ENCODE measurements around the gene TMEM238L.
"Not testable (repeated sequence)": the region's sequence is repeated elsewhere in the genome, so short reads cannot be mapped to it uniquely, and the experiment has no call there.

TMEM238L gene

GRCh38 chr17:10803830-10804475 is at the start of gene TMEM238L:
TSS of gene TMEM238L (minus strand) at chr17:10804099. CDS start at chr17:10803963, 136 bp downstream.
- no peak for DNase-seq (ENCODE audit: low read depth)

- not testable (repeated sequence) for DNase-seq (ENCODE audit: low read depth)
Measured at GRCh38 chr17:10846636-10847035, 42.7 kb upstream of the TMEM238L start.

- DNase-seq (ENCODE audit: low read depth), result no peak
Measured at GRCh38 chr17:10845388-10845751, 41.5 kb upstream of the TMEM238L start.

GRCh38 chr17:10844621-10845387 is 40.9 kb upstream of the TMEM238L start:
- DNase-seq (ENCODE audit: low read depth), result peak; percentile 46

GRCh38 chr17:10843811-10844210 is 39.9 kb upstream of the TMEM238L start:
- DNase-seq (ENCODE audit: low read depth), result no peak

GRCh38 chr17:10842658-10843057 is 38.8 kb upstream of the TMEM238L start:
- no peak for DNase-seq (ENCODE audit: low read depth)

- no peak for DNase-seq (ENCODE audit: low read depth)
Measured at GRCh38 chr17:10838682-10839081, 34.8 kb upstream of the TMEM238L start.

GRCh38 chr17:10837921-10838320 is 34.0 kb upstream of the TMEM238L start, which contains the start of gene PIRT:
TSS of gene PIRT (minus strand) at chr17:10838087. CDS start at chr17:10825645, 12,442 bp downstream.
- no peak for DNase-seq (ENCODE audit: low read depth)

GRCh38 chr17:10836966-10837590 is 33.2 kb upstream of the TMEM238L start:
- DNase-seq (ENCODE audit: low read depth), result no peak

GRCh38 chr17:10836145-10836544 is 32.2 kb upstream of the TMEM238L start:
- no peak for DNase-seq (ENCODE audit: low read depth)

GRCh38 chr17:10831696-10832095 is 27.8 kb upstream of the TMEM238L start:
- DNase-seq (ENCODE audit: low read depth), result no peak

GRCh38 chr17:10827898-10828552 is 24.1 kb upstream of the TMEM238L start:
- no peak for DNase-seq (ENCODE audit: low read depth)

- no peak for DNase-seq (ENCODE audit: low read depth)
Measured at GRCh38 chr17:10824874-10825273, 21.0 kb upstream of the TMEM238L start.

GRCh38 chr17:10821770-10822169 is 17.9 kb upstream of the TMEM238L start:
- no peak for DNase-seq (ENCODE audit: low read depth)

GRCh38 chr17:10821054-10821453 is 17.2 kb upstream of the TMEM238L start:
- DNase-seq (ENCODE audit: low read depth), result no peak

- no peak for DNase-seq (ENCODE audit: low read depth)
Measured at GRCh38 chr17:10815319-10815718, 11.4 kb upstream of the TMEM238L start.

GRCh38 chr17:10814075-10814474 is 10.2 kb upstream of the TMEM238L start:
- DNase-seq (ENCODE audit: low read depth), result no peak

GRCh38 chr17:10812674-10813073 is 8.8 kb upstream of the TMEM238L start:
- DNase-seq (ENCODE audit: low read depth), result no peak

GRCh38 chr17:10809605-10810004 is 5.7 kb upstream of the TMEM238L start:
- DNase-seq (ENCODE audit: low read depth), result no peak

- DNase-seq (ENCODE audit: low read depth), result no peak
Measured at GRCh38 chr17:10807704-10808128, 3.8 kb upstream of the TMEM238L start.

GRCh38 chr17:10806545-10807262 is 2.8 kb upstream of the TMEM238L start:
- no peak for DNase-seq (ENCODE audit: low read depth)

GRCh38 chr17:10805911-10806310 is 2.0 kb upstream of the TMEM238L start:
- no peak for DNase-seq (ENCODE audit: low read depth)
